NCI-H460 (cell line): ENCODE measurements around the gene HCFC1. TPM values are rescaled to one million over a fixed set of nuclear protein-coding genes. Genes with fewer than 3 reads are reported as not detected.
A peak's percentile ranks its signal among the peaks of the same experiment; 100 is the strongest.

Experiments
- DNase-seq: peaks from one replicate; pipeline ENCODE4 v3.0.0-alpha.2; 2016; ENCODE audit warnings: low read depth; ENCODE audit errors: extremely low read depth
- total RNA-seq: library from RNA; depleted of rRNA; stranded (reverse); fragments of >200 nt; shearing (Covaris generic); gene quantifications from 2 replicates; pipeline ENCODE4 v1.2.3, GENCODE V29; 2014

The HCFC1 gene
- total RNA-seq, 1 experiment from 2014 or later = 28.0 TPM

GRCh38 chrX:153960786-153961185 lies 10.8 kb downstream of the HCFC1 start:
- DNase-seq = no peak

GRCh38 chrX:153960077-153960476 lies 11.5 kb downstream of the HCFC1 start:
- DNase-seq = no peak

GRCh38 chrX:153959649-153960048 lies 12.0 kb downstream of the HCFC1 start:
- DNase-seq = no peak

GRCh38 chrX:153958605-153959004 lies 13.0 kb downstream of the HCFC1 start:
- no peak for DNase-seq

GRCh38 chrX:153957224-153957623 lies 14.4 kb downstream of the HCFC1 start:
- DNase-seq = no peak

- DNase-seq = no peak
Measured at GRCh38 chrX:153956044-153956907, 15.3 kb downstream of the HCFC1 start.

- DNase-seq = no peak
Measured at GRCh38 chrX:153955228-153955732, 16.3 kb downstream of the HCFC1 start.

- DNase-seq = no peak
Measured at GRCh38 chrX:153954558-153955227, 16.9 kb downstream of the HCFC1 start.

GRCh38 chrX:153953892-153954557 lies 17.6 kb downstream of the HCFC1 start:
- DNase-seq = no peak

- peak; percentile 61 for DNase-seq
Measured at GRCh38 chrX:153953342-153953830, 18.2 kb downstream of the HCFC1 start.

GRCh38 chrX:153952373-153953026 lies 19.1 kb downstream of the HCFC1 start:
- no peak for DNase-seq

- no peak for DNase-seq
Measured at GRCh38 chrX:153951683-153952372, 19.8 kb downstream of the HCFC1 start.

GRCh38 chrX:153950127-153950526 lies 21.5 kb downstream of the HCFC1 start:
- no peak for DNase-seq

- DNase-seq = no peak
Measured at GRCh38 chrX:153948847-153949805, 22.5 kb downstream of the HCFC1 start.

- DNase-seq = no peak
Measured at GRCh38 chrX:153948002-153948466, 23.6 kb downstream of the HCFC1 start.

- peak; percentile 83 for DNase-seq
Measured at GRCh38 chrX:153947009-153947769, 24.4 kb downstream of the HCFC1 start.

- DNase-seq = no peak
Measured at GRCh38 chrX:153945956-153946943, 25.4 kb downstream of the HCFC1 start.
